ENCODE results near the gene SUSD6. TPM values are rescaled to one million over a fixed set of nuclear protein-coding genes. Genes with fewer than 3 reads are reported as not detected.

Gene SUSD6
- total and polyA plus RNA-seq, 12 donors: 5.9 to 46.3 (median 25.2) TPM

DNA sequence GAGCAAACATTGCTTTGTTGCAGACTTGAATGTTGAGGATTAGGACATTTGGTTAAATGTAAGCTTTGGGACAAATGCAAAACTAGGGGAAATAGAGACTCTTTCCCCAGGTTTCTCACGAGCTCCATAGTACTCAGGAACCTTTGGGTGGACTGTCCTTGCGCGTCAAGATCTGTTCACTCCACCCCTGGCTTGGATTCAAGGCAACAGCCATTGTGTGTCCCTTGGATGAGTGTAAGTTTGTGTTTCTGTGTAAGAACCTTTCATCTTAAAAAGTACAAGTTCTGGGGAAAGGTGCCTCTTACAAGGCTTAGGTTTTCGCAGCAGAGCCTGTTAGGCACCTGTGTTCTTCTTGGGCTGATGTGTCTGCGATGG, 3.7 kb downstream of the SUSD6 start:
- no peaks in the 10 kb centered on the region for H3K27me3 ChIP-seq
- no peaks in the 10 kb centered on the region for H3K9me3 ChIP-seq
- ATAC-seq (no peak), DNase-seq (no peak)
- peaks cover 32 to 91% (median 84%) of the 10 kb centered on the region in 9 donors for H3K4me1 ChIP-seq
- TF ChIP-seq, protein P1, sequence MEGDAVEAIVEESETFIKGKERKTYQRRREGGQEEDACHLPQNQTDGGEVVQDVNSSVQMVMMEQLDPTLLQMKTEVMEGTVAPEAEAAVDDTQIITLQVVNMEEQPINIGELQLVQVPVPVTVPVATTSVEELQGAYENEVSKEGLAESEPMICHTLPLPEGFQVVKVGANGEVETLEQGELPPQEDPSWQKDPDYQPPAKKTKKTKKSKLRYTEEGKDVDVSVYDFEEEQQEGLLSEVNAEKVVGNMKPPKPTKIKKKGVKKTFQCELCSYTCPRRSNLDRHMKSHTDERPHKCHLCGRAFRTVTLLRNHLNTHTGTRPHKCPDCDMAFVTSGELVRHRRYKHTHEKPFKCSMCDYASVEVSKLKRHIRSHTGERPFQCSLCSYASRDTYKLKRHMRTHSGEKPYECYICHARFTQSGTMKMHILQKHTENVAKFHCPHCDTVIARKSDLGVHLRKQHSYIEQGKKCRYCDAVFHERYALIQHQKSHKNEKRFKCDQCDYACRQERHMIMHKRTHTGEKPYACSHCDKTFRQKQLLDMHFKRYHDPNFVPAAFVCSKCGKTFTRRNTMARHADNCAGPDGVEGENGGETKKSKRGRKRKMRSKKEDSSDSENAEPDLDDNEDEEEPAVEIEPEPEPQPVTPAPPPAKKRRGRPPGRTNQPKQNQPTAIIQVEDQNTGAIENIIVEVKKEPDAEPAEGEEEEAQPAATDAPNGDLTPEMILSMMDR (IDR thresholded peaks at IDR 0.05): no peak
- H3K27ac ChIP-seq: peak overlapping the region; percentile 66 to 99 (median 80)
- 51 to 66% methylated on average over 5 of the region's 5 CpGs for WGBS, 2 donors
- H3K4me3 ChIP-seq: peak overlapping the region in 6 of 10 donors; percentile 6 to 37 (median 26)
- peaks cover 0 to 15% (median 0%) of the 10 kb centered on the region in 9 donors for H3K36me3 ChIP-seq
- intact Hi-C loops (cut with DNase I): loop anchor here in 6 of 10 donors (5.0 to 10.0 kb wide), 3 partner anchors 37 to 60 kb away; no protein-coding TSS in a partner anchor

DNA sequence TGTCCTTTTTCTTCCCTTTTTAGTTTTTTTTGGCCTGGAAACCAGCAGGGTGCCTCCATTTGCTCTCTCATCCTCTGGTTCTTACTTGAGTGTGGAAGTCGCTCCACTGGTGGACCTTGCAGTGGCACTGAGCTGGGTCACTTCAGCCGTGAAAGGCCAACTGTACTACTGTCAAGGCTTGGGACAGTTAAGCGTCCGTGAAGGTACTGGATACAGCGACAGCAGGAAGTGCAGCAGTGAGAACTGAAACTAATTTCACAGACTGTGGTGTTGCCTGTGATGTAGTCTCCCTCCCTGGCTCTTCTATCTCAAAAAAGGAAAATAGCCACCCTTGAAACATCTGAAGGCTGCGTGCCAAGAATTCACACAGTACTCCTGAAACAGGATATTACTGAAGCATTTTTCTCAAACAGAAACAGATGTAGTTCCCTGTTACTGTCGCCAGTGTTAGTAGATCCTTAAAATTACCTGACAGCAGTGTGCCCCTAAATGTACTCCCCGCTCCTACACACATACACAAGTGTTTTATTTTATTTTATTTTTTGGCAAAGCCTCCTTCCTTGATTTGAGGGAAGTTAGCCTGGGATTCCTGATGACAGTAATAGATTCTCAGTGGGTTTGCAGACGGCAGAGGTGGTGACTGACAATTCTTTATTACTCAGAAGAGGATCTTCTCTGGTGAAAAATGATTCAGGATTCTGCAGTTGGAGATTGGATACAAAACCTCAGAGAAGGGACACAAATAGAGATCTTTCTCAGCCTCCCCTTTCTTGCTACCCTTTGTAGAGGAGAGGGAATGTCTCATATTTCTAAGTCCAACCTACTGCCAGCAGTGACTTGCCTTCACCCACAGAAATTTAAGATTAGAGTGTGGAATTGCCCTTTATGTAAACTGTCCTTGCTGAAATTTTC, 4.4 kb downstream of the SUSD6 start:
- Histone ChIP-seq H3K9me3 (no peaks in the 10 kb centered on the region), H3K27me3 (no peaks in the 10 kb centered on the region), H3K36me3 (peaks cover 0 to 15% (median 0%) of the 10 kb centered on the region in 9 donors), H3K4me1 (peaks cover 30 to 91% (median 84%) of the 10 kb centered on the region in 9 donors), H3K27ac (peak overlapping the region; percentile 66 to 99 (median 80)), H3K4me3 (peak overlapping the region in 6 of 10 donors; percentile 6 to 37 (median 26))
- intact Hi-C loops (cut with DNase I): loop anchor here in 6 of 10 donors (5.0 to 10.0 kb wide), 3 partner anchors 37 to 59 kb away; no protein-coding TSS in a partner anchor
- 13 to 21% methylated on average over 9 of the region's 9 CpGs for WGBS, 2 donors
- peak in 1 of 2 donors; percentile 84 for DNase-seq
- peak in 7 of 8 donors; percentile 5 to 64 (median 53) for ATAC-seq
- TF ChIP-seq, protein P1 (IDR thresholded peaks at IDR 0.05): peak in 1 of 9 donors; percentile 7

DNA sequence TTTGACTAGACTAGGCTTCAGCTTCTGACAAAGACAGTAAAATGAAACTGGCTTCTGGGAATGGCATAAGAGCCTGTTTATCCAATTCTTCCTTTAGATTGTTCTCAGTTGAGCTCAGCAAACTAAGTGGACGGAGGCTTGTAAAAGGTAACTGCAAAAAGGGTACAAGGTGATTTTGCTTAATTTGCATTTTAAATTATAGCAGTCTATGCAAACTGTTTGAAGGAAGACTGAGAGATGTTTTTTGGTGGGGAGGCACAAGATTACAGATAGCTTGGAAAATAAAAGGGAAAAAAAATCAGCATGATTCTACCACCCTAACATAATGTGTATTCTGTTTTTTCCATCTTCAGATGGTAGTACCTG, 5.0 kb downstream of the SUSD6 start:
- intact Hi-C loops (cut with DNase I): loop anchor here in 6 of 10 donors (5.0 to 10.0 kb wide), 3 partner anchors 36 to 58 kb away; no protein-coding TSS in a partner anchor
- H3K4me1 ChIP-seq: peaks cover 30 to 93% (median 88%) of the 10 kb centered on the region in 9 donors
- H3K27ac ChIP-seq: peak overlapping the region; percentile 14 to 99 (median 80)
- WGBS, 2 donors: 43 to 65% methylated on average over 1 of the region's 1 CpG
- ATAC-seq: no peak
- peaks cover 0 to 15% (median 0%) of the 10 kb centered on the region in 9 donors for H3K36me3 ChIP-seq
- no peak for DNase-seq
- TF ChIP-seq, protein P1 (IDR thresholded peaks at IDR 0.05): no peak
- no peaks in the 10 kb centered on the region for H3K9me3 ChIP-seq
- no peaks in the 10 kb centered on the region for H3K27me3 ChIP-seq
- peak overlapping the region in 6 of 10 donors; percentile 6 to 37 (median 26) for H3K4me3 ChIP-seq

DNA sequence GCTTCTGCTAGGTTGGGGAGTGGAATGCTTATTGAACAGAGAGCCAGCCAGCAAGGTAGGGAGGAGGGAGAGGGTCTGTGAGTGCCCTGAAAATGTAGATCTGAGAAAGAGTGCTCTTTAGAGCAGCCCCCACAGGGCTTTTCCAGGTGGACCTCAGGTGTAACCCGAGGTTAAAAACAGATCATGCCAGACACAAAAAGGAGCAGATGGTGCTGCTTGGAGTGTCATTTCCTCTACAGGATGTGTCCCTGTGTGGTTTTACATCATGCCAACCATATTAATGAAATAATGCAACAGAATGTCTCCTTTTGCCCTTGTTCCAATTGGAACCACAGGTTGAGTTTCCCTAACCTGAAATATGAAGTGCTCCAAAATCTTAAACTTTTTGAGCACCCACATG, 6.4 kb downstream of the SUSD6 start:
- H3K4me1 ChIP-seq: peaks cover 29 to 100% (median 99%) of the 10 kb centered on the region in 9 donors
- no peak for DNase-seq
- TF ChIP-seq, protein P1 (IDR thresholded peaks at IDR 0.05): no peak
- peaks cover 0 to 15% (median 0%) of the 10 kb centered on the region in 9 donors for H3K36me3 ChIP-seq
- H3K9me3 ChIP-seq: no peaks in the 10 kb centered on the region
- no peaks in the 10 kb centered on the region for H3K27me3 ChIP-seq
- intact Hi-C loops (cut with DNase I): loop anchor here in 6 of 10 donors (5.0 to 10.0 kb wide), 3 partner anchors 35 to 57 kb away; no protein-coding TSS in a partner anchor
- no peak overlapping the region for H3K4me3 ChIP-seq
- peak overlapping the region in 5 of 10 donors; percentile 16 to 98 (median 52) for H3K27ac ChIP-seq
- 53 to 60% methylated on average over 1 of the region's 1 CpG for WGBS, 2 donors
- no peak for ATAC-seq
